HG02852 (cell line): Measurements from ENCODE around the gene LRRC32.

Experiments used
- ATAC-seq: cut with Tn5 transposase; IDR thresholded peaks from one replicate; pipeline ENCODE4 v1.9.1; 2021; ENCODE audit warnings: mild to moderate bottlenecking, moderate library complexity; ENCODE audit not compliant: unreplicated experiment

Gene LRRC32, protein sequence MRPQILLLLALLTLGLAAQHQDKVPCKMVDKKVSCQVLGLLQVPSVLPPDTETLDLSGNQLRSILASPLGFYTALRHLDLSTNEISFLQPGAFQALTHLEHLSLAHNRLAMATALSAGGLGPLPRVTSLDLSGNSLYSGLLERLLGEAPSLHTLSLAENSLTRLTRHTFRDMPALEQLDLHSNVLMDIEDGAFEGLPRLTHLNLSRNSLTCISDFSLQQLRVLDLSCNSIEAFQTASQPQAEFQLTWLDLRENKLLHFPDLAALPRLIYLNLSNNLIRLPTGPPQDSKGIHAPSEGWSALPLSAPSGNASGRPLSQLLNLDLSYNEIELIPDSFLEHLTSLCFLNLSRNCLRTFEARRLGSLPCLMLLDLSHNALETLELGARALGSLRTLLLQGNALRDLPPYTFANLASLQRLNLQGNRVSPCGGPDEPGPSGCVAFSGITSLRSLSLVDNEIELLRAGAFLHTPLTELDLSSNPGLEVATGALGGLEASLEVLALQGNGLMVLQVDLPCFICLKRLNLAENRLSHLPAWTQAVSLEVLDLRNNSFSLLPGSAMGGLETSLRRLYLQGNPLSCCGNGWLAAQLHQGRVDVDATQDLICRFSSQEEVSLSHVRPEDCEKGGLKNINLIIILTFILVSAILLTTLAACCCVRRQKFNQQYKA

GRCh38 chr11:76670485-76671236 lies at the start of gene LRRC32:
Gene LRRC32 (minus strand): TSS chr11:76670747. CDS start chr11:76665954, 4,793 bp downstream.
- no peak for ATAC-seq

DNA sequence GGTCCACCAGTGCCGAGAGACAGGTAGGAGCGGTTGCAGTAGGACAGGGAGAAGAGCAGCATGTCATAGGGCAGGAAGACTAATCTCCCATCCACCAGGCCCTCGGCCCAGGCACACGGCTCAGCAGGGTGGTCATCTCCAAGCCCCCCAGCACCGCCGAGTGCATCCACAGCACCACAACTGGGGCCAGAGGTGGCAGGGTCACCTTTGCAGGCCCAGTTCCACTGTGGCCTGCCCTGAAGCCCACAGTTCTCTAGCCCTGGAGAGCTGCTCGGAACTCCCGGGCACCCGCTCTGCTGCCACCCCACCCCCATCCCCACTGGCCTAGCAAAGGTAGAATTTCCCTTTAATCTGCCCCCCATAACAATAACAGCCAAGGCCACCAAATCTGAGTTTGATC lies 49.1 kb upstream of the LRRC32 start:
- ATAC-seq, result no peak

GRCh38 chr11:76719281-76719680 lies 48.7 kb upstream of the LRRC32 start:
- no peak for ATAC-seq

- ATAC-seq, result no peak
Observed at GRCh38 chr11:76717816-76718215, 47.3 kb upstream of the LRRC32 start.

DNA sequence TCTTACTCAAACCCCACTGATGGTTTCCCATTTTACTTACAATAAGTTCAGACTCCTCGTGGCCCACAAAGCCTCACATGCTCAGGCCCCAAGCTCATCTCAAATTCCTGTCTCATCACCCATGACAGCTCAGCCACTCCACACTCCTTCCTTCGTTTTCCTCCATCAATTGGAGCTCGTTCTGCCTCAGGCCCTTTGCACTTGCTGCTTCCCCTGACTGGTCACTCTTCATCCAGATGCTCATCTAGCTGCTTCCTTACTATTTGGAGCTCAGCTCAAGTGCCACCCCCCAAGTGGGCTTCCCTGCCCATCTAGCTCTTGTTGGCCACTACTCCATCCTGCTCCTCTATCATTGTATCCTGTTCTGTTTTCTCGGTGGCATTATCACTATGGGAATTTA lies 46.8 kb upstream of the LRRC32 start:
- no peak for ATAC-seq

GRCh38 chr11:76716268-76716667 lies 45.7 kb upstream of the LRRC32 start:
- ATAC-seq, result no peak

GRCh38 chr11:76714493-76714892 lies 43.9 kb upstream of the LRRC32 start:
- ATAC-seq, result no peak

DNA sequence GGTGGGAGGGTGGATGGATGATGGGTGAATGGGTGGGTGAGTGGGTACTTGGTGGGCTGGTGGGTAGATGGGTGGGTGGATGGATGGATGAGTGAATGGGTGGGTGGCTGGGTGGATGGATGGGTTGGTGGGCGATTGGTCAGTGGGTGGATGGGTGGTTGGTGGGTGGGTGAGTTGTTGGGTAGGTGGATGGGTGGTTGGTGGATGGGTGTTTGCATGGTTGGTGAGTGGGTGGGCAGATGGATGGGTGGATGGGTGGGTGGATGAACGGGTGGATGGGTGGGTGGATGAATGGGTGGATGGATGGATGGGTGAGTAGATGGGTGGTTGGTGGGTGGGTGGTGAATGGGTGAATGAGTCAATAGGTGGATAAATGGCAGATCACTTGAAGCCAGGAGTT lies 43.0 kb upstream of the LRRC32 start:
- ATAC-seq, result no peak

DNA sequence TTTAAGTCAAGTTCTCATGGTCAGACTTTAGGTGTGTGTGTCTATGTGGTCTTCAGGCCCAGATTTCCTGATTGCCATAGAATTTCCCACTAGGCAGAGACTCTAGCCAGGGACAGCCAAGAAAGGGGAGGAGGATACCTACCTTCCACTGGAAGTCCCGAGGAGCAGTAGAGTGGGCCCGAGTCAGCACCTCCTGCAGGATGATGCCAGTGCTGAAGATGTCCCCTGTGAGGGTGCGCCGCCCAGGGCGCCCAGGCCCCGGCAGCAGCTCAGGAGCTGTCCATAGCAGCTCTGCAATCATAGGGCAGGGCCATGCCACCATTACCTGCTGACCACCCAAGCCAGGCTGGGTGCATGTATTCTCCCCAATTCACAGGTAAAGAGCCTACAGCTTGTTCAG lies 41.6 kb upstream of the LRRC32 start:
- no peak for ATAC-seq

DNA sequence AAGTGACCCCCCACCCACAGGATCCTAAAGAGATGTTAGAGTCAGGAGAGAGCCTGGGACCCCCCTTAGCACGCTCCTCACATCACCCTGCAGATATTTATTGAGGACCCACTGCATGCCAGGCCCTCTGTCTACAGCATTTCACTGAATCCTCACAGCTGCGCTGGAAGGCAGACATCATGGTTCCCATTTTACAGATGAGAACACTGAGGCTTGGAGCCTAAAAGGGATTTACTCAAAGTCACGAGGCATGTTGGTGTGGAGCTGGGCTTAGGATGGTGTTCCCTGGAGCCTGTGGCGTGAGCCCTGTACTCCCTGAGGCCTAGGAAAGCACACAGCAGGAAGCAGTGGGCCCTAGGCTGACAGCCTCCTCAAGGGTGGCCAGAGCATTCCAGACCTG lies 39.2 kb upstream of the LRRC32 start:
- ATAC-seq, result no peak

GRCh38 chr11:76708972-76709660 lies 38.6 kb upstream of the LRRC32 start:
- no peak for ATAC-seq

DNA sequence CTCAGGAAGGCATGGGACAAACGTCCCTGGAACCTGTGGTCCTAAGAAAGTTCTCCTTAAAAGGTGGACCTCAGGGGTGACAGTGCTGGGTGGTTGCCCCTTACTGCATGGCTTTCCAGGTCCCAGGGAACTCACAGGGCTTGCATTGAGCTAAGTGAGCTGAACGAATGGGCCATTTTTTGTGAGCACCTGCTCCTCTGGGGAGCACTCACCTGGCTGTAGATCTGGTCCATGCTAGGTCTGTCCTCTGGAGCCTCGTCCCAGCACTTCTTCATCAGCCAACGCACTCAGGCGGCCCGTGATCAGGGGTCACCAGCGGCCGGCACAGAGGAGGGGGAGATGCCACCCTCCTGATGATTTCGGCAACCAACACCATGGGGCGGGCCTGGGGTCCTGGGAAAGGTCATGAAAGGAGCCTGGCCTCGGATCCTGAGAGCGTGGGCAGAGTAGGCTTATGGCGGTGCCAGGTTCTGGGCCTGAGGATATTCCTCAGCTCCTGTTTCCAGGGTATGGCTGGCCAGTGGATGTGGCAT lies 36.8 kb upstream of the LRRC32 start:
- no peak for ATAC-seq

- ATAC-seq, result no peak
Observed at GRCh38 chr11:76706667-76707066, 36.1 kb upstream of the LRRC32 start.

GRCh38 chr11:76705826-76706225 lies 35.3 kb upstream of the LRRC32 start:
- no peak for ATAC-seq

DNA sequence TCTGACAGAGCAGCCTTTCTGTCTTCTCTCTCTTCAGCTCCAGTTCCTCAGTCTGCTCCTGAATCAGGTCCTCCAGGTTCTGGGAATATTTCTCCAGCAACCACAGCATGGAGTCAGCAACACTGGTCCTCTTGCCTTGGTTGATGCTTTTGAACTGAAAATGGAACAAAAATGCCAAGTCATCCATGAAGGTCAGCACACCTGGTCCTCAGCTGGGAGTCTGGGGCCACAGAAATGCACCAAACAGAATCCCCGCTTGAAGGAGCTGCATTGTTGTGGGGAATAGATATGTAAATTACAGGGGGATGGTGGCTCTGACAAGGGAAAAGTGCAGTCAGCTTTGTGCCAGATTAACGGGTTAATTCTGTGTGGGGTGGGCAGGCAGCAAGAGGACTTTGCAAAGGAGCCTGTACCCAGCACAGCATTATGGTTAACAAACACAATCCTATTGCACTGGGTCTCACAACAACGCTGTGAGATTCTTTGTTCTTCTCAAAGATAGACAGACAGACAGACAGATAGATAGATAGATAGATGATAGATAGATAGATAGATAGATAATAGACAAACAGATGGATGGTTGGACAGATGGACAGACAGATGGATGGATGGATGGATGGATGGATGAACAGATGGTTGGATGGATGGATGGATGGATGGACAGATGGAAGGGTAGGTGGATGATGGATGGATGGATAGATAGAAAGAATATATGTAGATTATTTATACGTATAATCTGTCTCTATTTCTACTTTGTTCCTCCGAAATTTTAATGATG lies 33.8 kb upstream of the LRRC32 start:
- no peak for ATAC-seq

DNA sequence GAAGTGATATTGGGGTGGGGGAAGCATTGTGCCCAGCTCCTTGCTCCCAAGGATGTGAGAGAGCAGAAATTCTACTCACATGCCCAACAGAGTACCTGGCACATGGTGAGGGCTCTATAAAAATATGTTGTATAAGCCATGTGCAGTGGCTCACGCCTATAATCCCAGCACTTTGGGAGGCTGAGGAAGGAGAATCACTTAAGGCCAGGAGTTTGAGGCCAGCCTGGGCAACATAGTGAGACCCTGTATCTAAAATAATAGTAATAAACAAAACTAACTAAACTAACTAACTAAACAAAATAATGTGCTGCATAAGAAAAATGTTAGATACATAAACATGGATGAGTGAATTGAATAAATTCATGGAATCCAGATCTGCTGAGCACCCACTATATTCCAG lies 33.2 kb upstream of the LRRC32 start:
- ATAC-seq, result no peak

DNA sequence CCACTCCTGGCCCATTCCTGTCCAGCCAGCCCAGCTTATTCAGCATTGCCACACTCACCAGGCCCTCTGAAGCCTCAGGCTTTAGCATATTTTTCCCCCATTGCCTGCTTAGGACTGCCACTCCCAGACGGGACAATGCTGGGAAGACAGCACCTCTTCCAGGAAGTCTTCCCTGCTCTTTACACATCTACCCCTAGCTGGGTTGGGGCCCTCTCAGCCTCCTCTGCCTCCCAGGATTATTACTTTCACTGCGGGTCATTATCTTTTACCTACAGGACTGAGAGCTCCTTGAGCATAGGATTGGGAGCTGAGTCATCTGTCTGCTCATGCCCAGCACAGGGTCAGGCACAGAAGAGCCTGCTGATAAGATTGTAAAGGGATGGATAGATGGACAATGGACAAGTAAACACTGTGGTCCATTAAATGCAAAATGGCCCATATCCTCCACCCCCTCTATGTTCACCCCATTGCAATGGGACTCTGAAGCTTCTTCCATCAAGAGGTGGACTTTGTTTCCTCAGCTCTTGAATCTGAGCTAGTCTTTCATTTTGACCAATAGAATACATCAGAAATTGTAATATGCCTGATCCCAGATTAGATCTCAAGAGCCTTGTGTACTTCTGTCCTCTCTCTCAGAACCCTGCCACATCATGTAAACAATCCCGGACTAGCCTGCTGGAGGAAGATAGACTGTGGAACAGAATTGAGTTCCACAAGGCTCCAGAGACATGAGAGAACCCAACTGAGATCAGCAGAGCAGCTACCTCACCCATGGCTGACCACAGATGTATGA lies 32.0 kb upstream of the LRRC32 start:
- no peak for ATAC-seq

DNA sequence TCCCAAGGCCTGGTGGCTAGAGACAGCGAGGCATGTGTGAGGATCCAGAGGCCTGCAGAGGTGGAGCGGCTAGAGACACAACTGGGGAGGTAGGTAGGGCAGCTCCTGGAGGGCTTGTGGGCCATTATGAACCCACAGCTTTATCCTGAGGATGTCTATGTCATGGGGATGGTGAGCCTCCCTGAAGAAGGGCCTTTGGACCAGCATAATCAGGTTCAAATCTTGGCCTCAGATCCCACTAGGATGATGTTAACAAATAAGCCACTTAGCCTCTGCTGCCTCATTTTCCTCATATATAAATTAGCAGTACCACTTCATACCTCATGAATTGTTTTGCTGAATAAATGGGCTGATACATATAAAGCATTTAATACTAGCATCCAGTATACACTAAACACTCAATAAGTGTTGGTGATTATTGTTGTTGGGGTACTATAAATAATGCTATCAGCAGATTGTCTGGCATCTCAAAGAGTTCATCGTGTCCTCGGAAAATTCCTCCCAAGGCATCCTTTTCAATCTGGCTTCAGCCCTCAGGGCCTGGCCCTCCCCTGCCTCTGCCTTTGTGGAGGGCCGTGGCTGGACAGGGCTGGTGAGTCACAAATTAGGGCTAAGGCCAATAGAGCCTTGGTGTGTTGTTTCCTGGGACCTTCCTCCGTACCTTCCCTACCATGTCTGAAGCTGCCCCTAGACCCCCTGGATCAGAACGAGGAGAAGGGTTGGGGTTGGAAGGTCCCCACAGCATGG lies 30.9 kb upstream of the LRRC32 start:
- ATAC-seq, result no peak
